Measurements from ENCODE around the gene PPP1R14D. TPM values are rescaled to one million over a fixed set of nuclear protein-coding genes. Genes with fewer than 3 reads are reported as not detected.
A peak's percentile ranks its signal among the peaks of the same experiment; 100 is the strongest.

Gene PPP1R14D
- total RNA-seq, 1 experiment from 2014 or later = not detected

GRCh38 chr15:40872791-40873693, 44.5 kb upstream of the PPP1R14D start:
- H3K79me1 ChIP-seq (ENCODE audit: insufficient read depth, low read depth, low read length, poor library complexity, severe bottlenecking) = no peaks in the 10 kb centered on the region
- H2BK120ac ChIP-seq (ENCODE audit: low read depth, low read length, poor library complexity, severe bottlenecking) = no peak overlapping the region
- H3K4ac ChIP-seq (ENCODE audit: low read depth, low read length) = no peak overlapping the region
- no CpG with 5 or more reads among the region's 33 CpGs for WGBS (ENCODE audit: extremely low coverage, insufficient read length, low lambda C conversion rate)
- H4K5ac ChIP-seq (ENCODE audit: insufficient read length, low read depth, low read length) = no peak overlapping the region
- no peak overlapping the region for H3K23ac ChIP-seq (ENCODE audit: insufficient read length, low read depth, low read length)
- H2BK20ac ChIP-seq (ENCODE audit: low read depth, low read length, poor library complexity, severe bottlenecking) = no peak overlapping the region
- no peaks in the 10 kb centered on the region for H3K79me2 ChIP-seq (ENCODE audit: insufficient read depth, low read length)
- H2AK5ac ChIP-seq (ENCODE audit: insufficient read length, low read length) = no peak overlapping the region
- H3K56ac ChIP-seq (ENCODE audit: insufficient read length, low read depth, low read length) = no peak overlapping the region
- H4K20me1 ChIP-seq (ENCODE audit: control insufficient read depth, insufficient read depth, insufficient read length) = no peaks in the 10 kb centered on the region
- H2BK12ac ChIP-seq (ENCODE audit: insufficient read length, low read depth, low read length) = no peak overlapping the region
- no peak overlapping the region for H4K91ac ChIP-seq (ENCODE audit: insufficient read length, low read depth, low read length)
- no peak overlapping the region for H4K8ac ChIP-seq (replicated peaks; ENCODE audit: insufficient read length, low read depth, low read length)
- no peaks in the 10 kb centered on the region for H3K9me3 ChIP-seq (ENCODE audit: control insufficient read depth, low read depth, low read length)
- H3K4me3 Mint-ChIP-seq = peak overlapping the region; percentile 76 to 84
- 0 out of 7 replicates have a peak overlapping the region, but pooled peaks of 1 of the 3 experiments have one; percentile 20 for H3K27ac Mint-ChIP-seq
- H3K14ac ChIP-seq (ENCODE audit: insufficient read depth, low read length) = no peak overlapping the region
- peak overlapping the region; percentile 92 for H3K4me2 ChIP-seq (ENCODE audit: insufficient read depth, insufficient read length, low read length)
- H3K18ac ChIP-seq (ENCODE audit: insufficient read length, low read depth, low read length) = no peak overlapping the region
- no peak overlapping the region for H2BK5ac ChIP-seq (ENCODE audit: insufficient read length, low read length)
- H2AFZ ChIP-seq (ENCODE audit: low read length) = no peak overlapping the region
- H3K27me3 Mint-ChIP-seq (ENCODE audit: low read depth) = peaks cover 2% of the 10 kb centered on the region
- no peak overlapping the region for H2BK15ac ChIP-seq (ENCODE audit: low read depth, low read length)
- no peaks in the 10 kb centered on the region for H3K27me3 ChIP-seq (ENCODE audit: insufficient read depth, low read length)
- H3K9me3 Mint-ChIP-seq = no peaks in the 10 kb centered on the region; a peak in 1 of 5 replicates
- no peak overlapping the region for H3T11ph ChIP-seq (ENCODE audit: low read length)
- no peak overlapping the region for H3K9ac ChIP-seq (ENCODE audit: extremely low read depth, insufficient read length, low read length)
- no peaks in the 10 kb centered on the region for H3K36me3 Mint-ChIP-seq (ENCODE audit: insufficient read depth in 1 of 3, low read depth in 3 of 3)
- TF ChIP-seq, protein P1, sequence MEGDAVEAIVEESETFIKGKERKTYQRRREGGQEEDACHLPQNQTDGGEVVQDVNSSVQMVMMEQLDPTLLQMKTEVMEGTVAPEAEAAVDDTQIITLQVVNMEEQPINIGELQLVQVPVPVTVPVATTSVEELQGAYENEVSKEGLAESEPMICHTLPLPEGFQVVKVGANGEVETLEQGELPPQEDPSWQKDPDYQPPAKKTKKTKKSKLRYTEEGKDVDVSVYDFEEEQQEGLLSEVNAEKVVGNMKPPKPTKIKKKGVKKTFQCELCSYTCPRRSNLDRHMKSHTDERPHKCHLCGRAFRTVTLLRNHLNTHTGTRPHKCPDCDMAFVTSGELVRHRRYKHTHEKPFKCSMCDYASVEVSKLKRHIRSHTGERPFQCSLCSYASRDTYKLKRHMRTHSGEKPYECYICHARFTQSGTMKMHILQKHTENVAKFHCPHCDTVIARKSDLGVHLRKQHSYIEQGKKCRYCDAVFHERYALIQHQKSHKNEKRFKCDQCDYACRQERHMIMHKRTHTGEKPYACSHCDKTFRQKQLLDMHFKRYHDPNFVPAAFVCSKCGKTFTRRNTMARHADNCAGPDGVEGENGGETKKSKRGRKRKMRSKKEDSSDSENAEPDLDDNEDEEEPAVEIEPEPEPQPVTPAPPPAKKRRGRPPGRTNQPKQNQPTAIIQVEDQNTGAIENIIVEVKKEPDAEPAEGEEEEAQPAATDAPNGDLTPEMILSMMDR (conservative IDR thresholded peaks at IDR 0.05) = no peak
- no peak for DNase-seq
- H3K23me2 ChIP-seq (ENCODE audit: insufficient read length, low read depth, low read length, poor library complexity, severe bottlenecking) = peaks cover 3% of the 10 kb centered on the region
- no peaks in the 10 kb centered on the region; the same call in 1 of the 2 replicates for H3K4me1 ChIP-seq (ENCODE audit: insufficient read depth, low read length)
- peaks cover 23 to 38% of the 10 kb centered on the region in 2 experiments for H3K4me1 Mint-ChIP-seq
- H3K27ac ChIP-seq (ENCODE audit: insufficient read length, low read depth, low read length) = no peak overlapping the region

Measured in H9 (cell line).